Fibroblast of skin of abdomen (primary cell): Measurements from ENCODE around the gene PODXL2.
A peak's percentile ranks its signal among the peaks of the same experiment; 100 is the strongest.

Experiments
- DNase-seq: peaks from one replicate; pipeline ENCODE4 v3.0.0-alpha.2; 2013

Gene PODXL2

GRCh38 chr3:127711021-127711695 lies 82.2 kb downstream of the PODXL2 start:
- DNase-seq = no peak

GRCh38 chr3:127711896-127712295 lies 82.9 kb downstream of the PODXL2 start:
- no peak for DNase-seq

DNA sequence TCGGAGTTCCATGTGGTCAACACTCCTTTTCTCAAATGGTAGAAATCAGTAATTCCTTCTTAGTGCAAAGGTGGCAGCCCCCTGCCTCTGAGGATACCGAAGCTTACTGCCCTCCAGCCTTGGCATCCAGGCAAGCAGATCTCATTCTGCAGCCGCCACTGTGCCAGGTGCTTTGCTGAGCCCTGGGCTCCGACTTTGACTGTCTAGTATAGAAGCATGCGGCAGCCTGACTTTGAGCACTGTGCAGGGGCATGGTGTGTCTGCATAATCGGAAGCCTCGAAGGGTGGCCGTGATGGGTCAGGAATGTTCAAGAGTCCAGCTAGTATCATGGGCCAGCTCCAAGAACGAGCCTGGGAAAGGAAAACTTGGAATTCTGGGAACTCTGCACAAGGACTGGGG lies 83.5 kb downstream of the PODXL2 start:
- DNase-seq = no peak

DNA sequence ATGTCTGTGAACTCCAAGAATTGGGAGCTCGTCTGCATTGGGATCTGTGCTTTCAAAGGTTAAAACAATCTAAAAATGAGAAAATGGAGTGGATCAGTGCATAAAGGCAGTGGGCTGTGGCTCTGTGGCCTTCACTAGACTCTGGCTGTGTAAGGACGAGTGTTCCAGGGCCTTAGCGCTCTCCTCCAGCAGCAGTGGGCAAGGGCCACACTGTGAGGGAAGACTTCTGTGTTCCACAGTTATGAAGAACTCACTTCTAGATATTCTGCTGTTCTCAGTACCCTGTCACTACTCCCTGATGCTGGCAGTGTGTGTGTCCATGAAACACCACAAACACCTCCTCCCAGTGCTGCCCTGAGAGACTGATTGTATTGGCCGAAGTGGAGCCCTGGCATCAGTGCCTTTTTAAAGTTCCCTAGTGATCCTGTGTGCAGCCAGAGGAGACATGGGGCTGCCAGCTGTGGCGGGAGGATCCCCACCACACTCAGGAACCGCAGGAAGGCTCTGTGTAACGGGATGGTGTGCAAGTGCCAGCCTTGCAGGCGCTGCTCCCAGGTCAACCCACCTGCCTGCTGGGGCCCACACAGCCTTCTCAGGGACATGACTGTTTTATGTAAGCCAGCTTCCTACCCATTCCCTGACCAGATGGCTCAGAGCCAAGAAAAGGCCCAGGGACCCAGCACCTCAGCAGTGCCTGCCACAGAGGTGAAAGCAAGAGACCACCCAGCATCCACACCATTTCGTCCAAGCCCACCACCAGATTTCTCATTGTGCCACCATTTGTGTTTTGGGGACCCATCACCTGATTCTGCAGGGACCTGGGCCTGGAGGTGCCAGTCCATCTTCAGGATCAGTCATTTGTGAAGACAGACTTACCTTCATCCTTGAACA lies 84.1 kb downstream of the PODXL2 start:
- DNase-seq = no peak

- DNase-seq = no peak
These were observed 85.2 kb downstream of the PODXL2 start for GRCh38 chr3:127714125-127714571.

GRCh38 chr3:127714866-127715265 lies 85.9 kb downstream of the PODXL2 start:
- DNase-seq = no peak

DNA sequence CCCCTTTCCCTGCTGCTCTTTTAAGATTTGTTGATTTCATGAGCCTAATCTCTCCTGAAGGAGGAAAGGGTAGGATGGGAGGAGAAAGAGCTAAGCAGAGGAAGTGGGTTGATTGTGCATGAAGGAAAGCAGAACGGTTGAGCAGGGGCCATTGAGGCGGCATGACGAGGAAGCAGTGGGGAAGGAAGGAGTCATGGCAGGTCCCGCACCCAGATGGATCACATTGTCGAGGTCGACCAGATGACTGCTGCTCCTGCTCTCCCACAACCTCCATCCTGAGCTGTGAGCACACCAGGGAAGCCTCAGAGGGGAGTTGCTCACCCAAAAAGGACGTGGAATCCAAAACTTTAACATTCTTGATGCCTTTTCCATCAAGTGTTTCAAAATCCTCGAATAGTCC lies 86.5 kb downstream of the PODXL2 start:
- no peak for DNase-seq

DNA sequence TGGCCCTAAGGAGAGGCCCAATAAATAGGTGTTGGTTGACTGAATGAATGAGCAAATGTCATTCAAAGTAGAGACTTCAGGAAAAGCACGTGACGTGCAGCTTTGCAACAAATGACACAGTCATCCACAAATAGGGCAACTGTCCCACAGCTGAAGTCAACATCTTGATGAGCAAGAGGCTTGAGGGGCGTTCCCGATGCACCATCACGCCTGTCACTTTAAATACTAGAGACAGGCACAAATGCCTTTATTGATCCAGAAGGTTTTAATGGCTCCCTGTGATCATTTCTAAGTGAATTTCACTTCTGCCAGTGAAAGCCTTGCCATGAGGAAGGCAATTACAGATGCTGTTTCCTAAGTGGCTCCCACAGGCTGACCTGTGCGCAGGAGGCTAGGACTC lies 87.4 kb downstream of the PODXL2 start:
- DNase-seq = no peak

- DNase-seq = peak; percentile 81
These were observed 88.6 kb downstream of the PODXL2 start for GRCh38 chr3:127717357-127718244.

DNA sequence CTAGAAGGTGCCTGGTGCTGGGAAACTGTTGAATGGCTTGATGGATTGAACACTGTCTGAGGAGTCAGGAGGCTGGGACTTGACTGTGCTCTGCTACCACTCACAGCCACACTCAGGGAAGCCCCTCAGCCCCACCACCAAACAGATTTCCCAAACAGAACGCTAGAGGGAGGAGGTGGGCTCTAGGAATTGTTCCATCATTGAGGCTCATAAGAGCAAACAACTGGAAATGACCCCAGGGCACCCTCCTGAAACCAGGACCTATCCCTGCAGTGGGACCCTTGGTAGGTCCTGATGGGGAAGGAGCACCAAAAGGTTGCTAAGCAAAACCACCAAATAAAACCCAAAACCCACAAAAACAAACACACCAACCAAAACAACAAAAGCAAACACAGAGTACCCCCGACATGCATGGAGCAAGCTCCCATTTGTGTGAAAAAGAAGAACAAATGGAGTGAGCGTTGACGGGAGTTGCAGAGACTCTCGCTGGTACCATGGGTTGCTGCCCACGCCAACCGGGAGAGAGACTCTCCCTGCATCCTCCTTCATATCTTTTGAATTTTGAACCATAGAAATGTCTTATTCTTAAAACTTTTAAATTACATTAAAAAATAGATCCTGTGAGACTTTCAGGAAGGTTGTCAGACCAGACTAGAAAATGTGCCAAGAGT lies 89.4 kb downstream of the PODXL2 start:
- no peak for DNase-seq

DNA sequence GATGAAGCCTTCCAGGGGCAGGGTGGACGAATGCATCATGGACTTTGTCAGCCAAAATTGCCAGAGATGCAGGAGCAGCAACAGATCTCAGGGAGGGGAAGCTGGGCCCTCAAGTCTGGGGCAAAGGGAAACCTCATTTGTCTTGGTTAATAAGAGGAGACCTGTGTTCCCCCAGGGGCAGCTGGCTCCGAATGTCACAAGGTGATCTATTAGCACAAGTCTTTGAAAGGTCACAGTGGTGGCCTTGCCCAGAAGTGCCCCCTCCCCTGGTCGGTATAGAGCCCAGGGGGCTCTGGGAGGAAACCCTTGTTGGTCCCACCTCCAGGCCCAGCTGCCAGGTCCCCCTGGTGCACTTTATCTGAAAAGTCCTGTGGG lies 89.9 kb downstream of the PODXL2 start:
- no peak for DNase-seq

DNA sequence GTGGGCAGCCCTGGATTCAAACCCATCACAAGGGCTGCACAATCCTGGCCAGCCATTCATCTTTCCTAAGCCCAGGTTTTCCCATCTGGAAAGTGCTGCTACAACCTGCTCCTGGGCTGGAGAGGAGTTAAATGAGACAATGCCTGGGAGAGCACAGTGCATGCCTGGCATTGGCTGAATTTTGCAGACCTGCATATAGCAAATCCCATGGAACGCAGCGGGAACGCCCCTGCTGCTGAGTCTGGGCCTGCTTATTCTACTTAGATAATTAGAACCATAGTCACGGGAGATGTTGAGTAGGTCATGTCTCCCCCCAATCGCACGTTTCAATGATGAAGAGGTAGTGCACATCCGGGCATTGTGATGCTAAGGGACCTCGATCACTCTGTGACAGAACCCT lies 90.4 kb downstream of the PODXL2 start:
- DNase-seq = no peak

- no peak for DNase-seq
These were observed 91.3 kb downstream of the PODXL2 start for GRCh38 chr3:127720161-127720823.

- DNase-seq = no peak
These were observed 92.3 kb downstream of the PODXL2 start for GRCh38 chr3:127720985-127721935.

DNA sequence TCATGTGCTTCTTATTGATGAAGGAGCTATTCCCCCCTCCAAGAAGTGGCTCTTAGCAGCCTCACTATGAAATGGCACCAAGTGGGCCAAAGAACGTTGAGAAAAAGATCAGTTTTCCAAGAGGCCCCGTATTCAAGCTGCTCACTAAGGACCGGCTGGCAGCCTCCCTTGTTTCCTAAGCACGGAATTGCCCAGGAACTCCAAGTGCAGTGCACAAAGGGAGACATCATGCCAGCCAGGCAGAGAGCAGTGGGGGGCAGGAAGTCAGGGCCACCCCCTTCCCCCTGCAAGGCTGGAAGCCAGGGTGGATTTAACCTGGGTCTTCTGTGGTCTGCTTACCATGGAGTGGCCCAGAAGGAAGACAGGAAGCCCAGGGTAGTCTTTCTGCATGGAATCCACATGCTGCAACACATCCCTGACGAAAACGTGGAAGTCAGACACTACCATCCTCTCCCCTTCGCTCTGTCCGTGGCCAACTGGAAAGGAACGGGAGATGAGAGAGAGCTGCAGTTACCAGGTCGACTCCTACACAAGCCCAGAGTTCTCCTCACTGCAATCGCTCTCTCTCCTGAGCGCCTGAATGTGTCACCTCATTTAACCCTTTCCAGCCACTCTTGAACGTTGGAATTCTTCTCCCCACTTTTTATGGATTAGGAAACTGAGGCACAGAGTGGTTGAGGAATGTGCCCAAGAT lies 93.3 kb downstream of the PODXL2 start:
- no peak for DNase-seq
